ENCODE data around the gene TTLL11. TPM values are rescaled to one million over a fixed set of nuclear protein-coding genes. Genes with fewer than 3 reads are reported as not detected.

The TTLL11 gene
- total RNA-seq, 1 experiment from 2014 or later: 1.5 TPM

DNA sequence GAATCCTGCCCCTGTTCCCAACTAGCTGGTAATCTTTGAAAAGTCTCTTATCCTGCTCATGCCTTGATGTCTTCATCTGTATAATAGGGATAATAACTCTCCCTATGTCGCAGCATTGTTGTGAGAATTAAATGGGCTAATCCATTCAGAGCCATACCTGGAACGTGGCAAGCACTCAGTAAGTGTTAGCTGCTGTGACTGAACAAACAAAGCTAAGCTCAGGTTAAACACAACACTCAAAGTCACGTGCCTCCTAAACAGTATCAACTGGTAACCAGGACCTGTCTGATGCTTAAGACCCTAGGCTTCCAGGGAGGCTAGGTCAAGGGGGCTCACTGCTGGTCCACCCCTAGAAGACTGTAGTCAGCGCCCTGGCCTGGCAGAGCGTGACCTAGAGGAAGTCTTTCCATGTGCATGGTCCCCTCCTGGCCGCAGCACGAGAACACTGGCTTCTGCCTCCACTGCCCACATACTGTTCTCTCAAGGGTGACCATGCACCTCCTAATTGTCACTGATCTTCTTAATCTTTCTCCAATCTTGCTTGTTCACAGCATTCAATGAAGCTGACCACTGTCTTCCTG, 211.1 kb downstream of the TTLL11 start:
- no peak overlapping the region for H3K23ac ChIP-seq (ENCODE audit: insufficient read length, low read depth, low read length)
- no peak overlapping the region for H3K4me2 ChIP-seq (ENCODE audit: insufficient read depth, insufficient read length, low read length)
- no peak overlapping the region for H2AFZ ChIP-seq (ENCODE audit: low read length)
- H3K79me1 ChIP-seq (ENCODE audit: insufficient read depth, low read depth, low read length, poor library complexity, severe bottlenecking): no peaks in the 10 kb centered on the region
- Mint-ChIP-seq H3K36me3 (ENCODE audit: insufficient read depth in 1 of 3, low read depth in 3 of 3) (no peaks in the 10 kb centered on the region), H3K9me3 (no peaks in the 10 kb centered on the region), H3K27me3 (ENCODE audit: low read depth) (peaks cover 9% of the 10 kb centered on the region), H3K4me3 (no peak overlapping the region), H3K4me1 (peaks cover 9 to 10% of the 10 kb centered on the region in 2 experiments), H3K27ac (no peak overlapping the region)
- no peak overlapping the region for H3K14ac ChIP-seq (ENCODE audit: insufficient read depth, low read length)
- H2BK120ac ChIP-seq (ENCODE audit: low read depth, low read length, poor library complexity, severe bottlenecking): no peak overlapping the region
- H3K4me1 ChIP-seq (ENCODE audit: insufficient read depth, low read length): peaks cover 4% of the 10 kb centered on the region; the same call in 1 of the 2 replicates
- H3K27me3 ChIP-seq (ENCODE audit: insufficient read depth, low read length): no peaks in the 10 kb centered on the region
- H4K91ac ChIP-seq (ENCODE audit: insufficient read length, low read depth, low read length): no peak overlapping the region
- no peak overlapping the region for H3T11ph ChIP-seq (ENCODE audit: low read length)
- H4K5ac ChIP-seq (ENCODE audit: insufficient read length, low read depth, low read length): no peak overlapping the region
- no peaks in the 10 kb centered on the region for H3K79me2 ChIP-seq (ENCODE audit: insufficient read depth, low read length)
- H2AK5ac ChIP-seq (ENCODE audit: insufficient read length, low read length): no peak overlapping the region
- DNase-seq: no peak
- TF ChIP-seq, protein P1, sequence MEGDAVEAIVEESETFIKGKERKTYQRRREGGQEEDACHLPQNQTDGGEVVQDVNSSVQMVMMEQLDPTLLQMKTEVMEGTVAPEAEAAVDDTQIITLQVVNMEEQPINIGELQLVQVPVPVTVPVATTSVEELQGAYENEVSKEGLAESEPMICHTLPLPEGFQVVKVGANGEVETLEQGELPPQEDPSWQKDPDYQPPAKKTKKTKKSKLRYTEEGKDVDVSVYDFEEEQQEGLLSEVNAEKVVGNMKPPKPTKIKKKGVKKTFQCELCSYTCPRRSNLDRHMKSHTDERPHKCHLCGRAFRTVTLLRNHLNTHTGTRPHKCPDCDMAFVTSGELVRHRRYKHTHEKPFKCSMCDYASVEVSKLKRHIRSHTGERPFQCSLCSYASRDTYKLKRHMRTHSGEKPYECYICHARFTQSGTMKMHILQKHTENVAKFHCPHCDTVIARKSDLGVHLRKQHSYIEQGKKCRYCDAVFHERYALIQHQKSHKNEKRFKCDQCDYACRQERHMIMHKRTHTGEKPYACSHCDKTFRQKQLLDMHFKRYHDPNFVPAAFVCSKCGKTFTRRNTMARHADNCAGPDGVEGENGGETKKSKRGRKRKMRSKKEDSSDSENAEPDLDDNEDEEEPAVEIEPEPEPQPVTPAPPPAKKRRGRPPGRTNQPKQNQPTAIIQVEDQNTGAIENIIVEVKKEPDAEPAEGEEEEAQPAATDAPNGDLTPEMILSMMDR (conservative IDR thresholded peaks at IDR 0.05): no peak
- no peak overlapping the region for H3K18ac ChIP-seq (ENCODE audit: insufficient read length, low read depth, low read length)
- H3K23me2 ChIP-seq (ENCODE audit: insufficient read length, low read depth, low read length, poor library complexity, severe bottlenecking): no peaks in the 10 kb centered on the region
- H2BK20ac ChIP-seq (ENCODE audit: low read depth, low read length, poor library complexity, severe bottlenecking): no peak overlapping the region
- no peak overlapping the region for H4K8ac ChIP-seq (replicated peaks; ENCODE audit: insufficient read length, low read depth, low read length)
- H2BK15ac ChIP-seq (ENCODE audit: low read depth, low read length): no peak overlapping the region
- H2BK5ac ChIP-seq (ENCODE audit: insufficient read length, low read length): no peak overlapping the region
- no peak overlapping the region for H3K27ac ChIP-seq (ENCODE audit: insufficient read length, low read depth, low read length)
- H3K9me3 ChIP-seq (ENCODE audit: control insufficient read depth, low read depth, low read length): no peaks in the 10 kb centered on the region
- H3K9ac ChIP-seq (ENCODE audit: extremely low read depth, insufficient read length, low read length): no peak overlapping the region
- no CpG with 5 or more reads among the region's 7 CpGs for WGBS (ENCODE audit: extremely low coverage, insufficient read length, low lambda C conversion rate)
- H3K56ac ChIP-seq (ENCODE audit: insufficient read length, low read depth, low read length): no peak overlapping the region
- H3K4ac ChIP-seq (ENCODE audit: low read depth, low read length): no peak overlapping the region
- no peaks in the 10 kb centered on the region for H4K20me1 ChIP-seq (ENCODE audit: control insufficient read depth, insufficient read depth, insufficient read length)
- no peak overlapping the region for H2BK12ac ChIP-seq (ENCODE audit: insufficient read length, low read depth, low read length)

All from H9 (cell line).